Panc1 (cell line): ENCODE data around the gene ICAM2. TPM values are rescaled to one million over a fixed set of nuclear protein-coding genes. Genes with fewer than 3 reads are reported as not detected.

Source experiments
- ATAC-seq: fragments of 200-7000 bp; cut with Tn5 transposase; 2 replicates; pipeline ENCODE4 v1.9.1; 2020; ENCODE audit warnings: mild to moderate bottlenecking, moderate library complexity
- BruUV-seq: library from RNA; stranded (reverse); fragments of 400-500 nt; replicated peaks from 2 replicates; lab custom pipeline; 2021; lab: Mats Ljungman, UMichigan
- CTCF ChIA-PET: fragments of 300-600 bp; sonication (Branson Sonifier 250); formaldehyde crosslinking; loops from one replicate; lab custom pipeline; 2022; ENCODE audit warnings: antibody characterized with exemption; lab: Charles Lee
- POLR2A ChIA-PET: fragments of 300-600 bp; sonication (Branson Sonifier 250); formaldehyde crosslinking; loops from one replicate; lab custom pipeline; 2022; ENCODE audit warnings: antibody characterized with exemption; lab: Charles Lee
- DNase-seq: peaks from one replicate; pipeline ENCODE4 v3.0.0-alpha.2; 2010; ENCODE audit warnings: low read depth, low spot score
- H3K27ac ChIP-seq: 2 replicates; pipeline ENCODE4 v1.5.1; 2011; ENCODE audit warnings: mild to moderate bottlenecking, low read length, inconsistent platforms
- H3K27me3 ChIP-seq: fragments of 200-500 bp; sonication (Bioruptor generic); 2 replicates; pipeline ENCODE4 v1.6.0; 2014; ENCODE audit warnings: low read length, inconsistent platforms; ENCODE audit not compliant: control insufficient read depth, insufficient read depth
- H3K36me3 ChIP-seq: fragments of 200-500 bp; sonication (Bioruptor generic); 2 replicates; pipeline ENCODE4 v1.5.1; 2014; ENCODE audit warnings: inconsistent platforms, mild to moderate bottlenecking, low read length, moderate library complexity; ENCODE audit not compliant: control insufficient read depth, insufficient read depth
- H3K4me1 ChIP-seq: 2 replicates; pipeline ENCODE4 v1.5.1; 2011; ENCODE audit warnings: inconsistent platforms, mild to moderate bottlenecking, low read length, moderate library complexity; ENCODE audit not compliant: control insufficient read depth, insufficient read depth
- H3K4me3 ChIP-seq, 2 experiments: 2 replicates each; pipeline ENCODE4 v1.5.1; 2011 to 2012; ENCODE audit warnings: low read depth in 2 of 2, low read length in 2 of 2, mild to moderate bottlenecking in 2 of 2, inconsistent platforms in 1 of 2, moderate library complexity in 1 of 2
- H3K9me3 ChIP-seq: fragments of 200-500 bp; sonication (Bioruptor generic); 2 replicates; pipeline ENCODE4 v1.5.1; 2014; ENCODE audit warnings: low read depth, mild to moderate bottlenecking, inconsistent platforms, low read length, moderate library complexity; ENCODE audit not compliant: control insufficient read depth, insufficient read depth
- POLR2AphosphoS5 ChIP-seq: IDR thresholded peaks from 2 replicates; pipeline ENCODE4 v1.6.1; 2012; ENCODE audit warnings: mild to moderate bottlenecking, low read depth, low read length, moderate library complexity
- SIN3A ChIP-seq: IDR thresholded peaks from 2 replicates; pipeline ENCODE4 v1.6.1; 2012; ENCODE audit warnings: low read depth, mild to moderate bottlenecking, low read length, moderate library complexity, borderline replicate concordance; ENCODE audit not compliant: insufficient read depth
- TCF7L2 ChIP-seq: IDR thresholded peaks from 2 replicates; pipeline ENCODE4 v1.6.1; 2011; ENCODE audit warnings: mild to moderate bottlenecking, low read depth, low read length, inconsistent platforms
- in situ Hi-C: cut with HindIII; loops from 2 replicates; pipeline ENCODE4 v1.10.0; 2016; ENCODE audit warnings: low sequenced_read_pairs, low pct_unique_long_range_greater_than_20kb
- intact Hi-C: fragments of 100-400 bp; cut with micrococcal nuclease; formaldehyde crosslinking; loops from one replicate; pipeline ENCODE4 v1.10.0; 2022; ENCODE audit not compliant: unreplicated experiment
- total RNA-seq: library from RNA; stranded (reverse); gene quantifications from one replicate; pipeline ENCODE4 v1.2.1, GENCODE V29; 2021; ENCODE audit not compliant: unreplicated experiment
- TF ChIP-seq, protein P1 (sequence below), 2 experiments: IDR thresholded peaks; 2 replicates each; pipeline ENCODE4 v1.6.1; 2011 to 2012; ENCODE audit warnings: low read depth in 2 of 2, control low read depth in 1 of 2, low read length in 1 of 2, mild to moderate bottlenecking in 1 of 2, moderate library complexity in 1 of 2; ENCODE audit not compliant: insufficient read depth in 1 of 2
- TF ChIP-seq, protein P2 (sequence below): fragments of 450-650 bp; IDR thresholded peaks from 2 replicates; pipeline ENCODE4 v1.5.1; 2017; ENCODE audit warnings: mild to moderate bottlenecking

ICAM2 gene
- total RNA-seq, 1 experiment from 2014 or later: 0.33 TPM

DNA sequence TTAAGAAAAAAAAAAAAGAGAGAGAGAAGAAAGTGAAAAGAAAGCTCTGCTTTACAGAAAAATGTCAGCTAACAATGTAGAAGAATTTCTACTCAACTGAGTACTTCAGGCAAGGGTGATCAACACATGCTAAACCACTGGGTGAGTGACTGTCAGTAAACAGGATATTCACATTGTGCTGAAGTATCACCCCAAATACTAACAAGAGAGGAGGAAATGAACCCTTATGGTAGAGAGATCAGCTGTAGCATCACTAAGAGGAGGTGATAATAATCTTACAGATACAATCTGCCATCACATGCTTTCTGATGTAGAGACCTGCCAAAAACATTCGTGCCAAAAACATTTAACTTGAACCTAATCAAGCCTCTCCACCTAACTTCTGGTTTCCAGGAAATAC, 30.7 kb upstream of the ICAM2 start:
- DNase-seq (no peak), ATAC-seq (no peak)
- ChIA-PET CTCF (no interaction called here), POLR2A (no interaction called here)
- Histone ChIP-seq H3K36me3 (peaks cover 3% of the 10 kb centered on the region; the same call in 1 of the 2 replicates), H3K4me1 (no peaks in the 10 kb centered on the region), H3K4me3 (no peak overlapping the region), H3K27ac (no peak overlapping the region), H3K9me3 (no peaks in the 10 kb centered on the region), H3K27me3 (no peaks in the 10 kb centered on the region)
- intact Hi-C loops: no loop called here
- TSS peak; percentile 52 for BruUV-seq
- in situ Hi-C loops: no loop called here
- TF ChIP-seq, protein P1, sequence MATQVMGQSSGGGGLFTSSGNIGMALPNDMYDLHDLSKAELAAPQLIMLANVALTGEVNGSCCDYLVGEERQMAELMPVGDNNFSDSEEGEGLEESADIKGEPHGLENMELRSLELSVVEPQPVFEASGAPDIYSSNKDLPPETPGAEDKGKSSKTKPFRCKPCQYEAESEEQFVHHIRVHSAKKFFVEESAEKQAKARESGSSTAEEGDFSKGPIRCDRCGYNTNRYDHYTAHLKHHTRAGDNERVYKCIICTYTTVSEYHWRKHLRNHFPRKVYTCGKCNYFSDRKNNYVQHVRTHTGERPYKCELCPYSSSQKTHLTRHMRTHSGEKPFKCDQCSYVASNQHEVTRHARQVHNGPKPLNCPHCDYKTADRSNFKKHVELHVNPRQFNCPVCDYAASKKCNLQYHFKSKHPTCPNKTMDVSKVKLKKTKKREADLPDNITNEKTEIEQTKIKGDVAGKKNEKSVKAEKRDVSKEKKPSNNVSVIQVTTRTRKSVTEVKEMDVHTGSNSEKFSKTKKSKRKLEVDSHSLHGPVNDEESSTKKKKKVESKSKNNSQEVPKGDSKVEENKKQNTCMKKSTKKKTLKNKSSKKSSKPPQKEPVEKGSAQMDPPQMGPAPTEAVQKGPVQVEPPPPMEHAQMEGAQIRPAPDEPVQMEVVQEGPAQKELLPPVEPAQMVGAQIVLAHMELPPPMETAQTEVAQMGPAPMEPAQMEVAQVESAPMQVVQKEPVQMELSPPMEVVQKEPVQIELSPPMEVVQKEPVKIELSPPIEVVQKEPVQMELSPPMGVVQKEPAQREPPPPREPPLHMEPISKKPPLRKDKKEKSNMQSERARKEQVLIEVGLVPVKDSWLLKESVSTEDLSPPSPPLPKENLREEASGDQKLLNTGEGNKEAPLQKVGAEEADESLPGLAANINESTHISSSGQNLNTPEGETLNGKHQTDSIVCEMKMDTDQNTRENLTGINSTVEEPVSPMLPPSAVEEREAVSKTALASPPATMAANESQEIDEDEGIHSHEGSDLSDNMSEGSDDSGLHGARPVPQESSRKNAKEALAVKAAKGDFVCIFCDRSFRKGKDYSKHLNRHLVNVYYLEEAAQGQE (IDR thresholded peaks at IDR 0.05; ENCODE audit: insufficient read depth in 1 of 2, low read depth in 2 of 2, low read length in 1 of 2): no peak
- TF ChIP-seq, protein P2, sequence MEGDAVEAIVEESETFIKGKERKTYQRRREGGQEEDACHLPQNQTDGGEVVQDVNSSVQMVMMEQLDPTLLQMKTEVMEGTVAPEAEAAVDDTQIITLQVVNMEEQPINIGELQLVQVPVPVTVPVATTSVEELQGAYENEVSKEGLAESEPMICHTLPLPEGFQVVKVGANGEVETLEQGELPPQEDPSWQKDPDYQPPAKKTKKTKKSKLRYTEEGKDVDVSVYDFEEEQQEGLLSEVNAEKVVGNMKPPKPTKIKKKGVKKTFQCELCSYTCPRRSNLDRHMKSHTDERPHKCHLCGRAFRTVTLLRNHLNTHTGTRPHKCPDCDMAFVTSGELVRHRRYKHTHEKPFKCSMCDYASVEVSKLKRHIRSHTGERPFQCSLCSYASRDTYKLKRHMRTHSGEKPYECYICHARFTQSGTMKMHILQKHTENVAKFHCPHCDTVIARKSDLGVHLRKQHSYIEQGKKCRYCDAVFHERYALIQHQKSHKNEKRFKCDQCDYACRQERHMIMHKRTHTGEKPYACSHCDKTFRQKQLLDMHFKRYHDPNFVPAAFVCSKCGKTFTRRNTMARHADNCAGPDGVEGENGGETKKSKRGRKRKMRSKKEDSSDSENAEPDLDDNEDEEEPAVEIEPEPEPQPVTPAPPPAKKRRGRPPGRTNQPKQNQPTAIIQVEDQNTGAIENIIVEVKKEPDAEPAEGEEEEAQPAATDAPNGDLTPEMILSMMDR: no peak
- TF ChIP-seq TCF7L2 (no peak), POLR2AphosphoS5 (no peak), SIN3A (no peak)

DNA sequence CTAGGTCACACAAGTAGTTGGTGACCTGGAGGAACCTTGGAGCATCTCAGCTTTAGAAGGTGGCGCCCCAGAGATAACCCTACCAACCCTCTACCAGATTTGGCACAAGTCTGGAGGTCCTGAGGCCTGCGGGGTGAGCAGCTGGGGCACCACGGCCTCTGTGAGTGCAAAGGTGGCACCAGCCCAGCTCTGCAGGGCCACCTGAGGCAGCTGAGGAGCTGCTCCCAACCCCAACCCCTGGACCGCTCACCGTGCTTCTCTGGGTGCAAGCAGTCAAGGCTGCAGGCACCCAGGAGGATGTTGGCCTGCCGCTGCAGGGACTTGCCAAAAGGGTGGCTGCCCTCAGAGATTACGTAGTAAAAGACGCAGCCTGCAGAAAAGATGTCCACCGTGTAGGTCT, 28.4 kb upstream of the ICAM2 start:
- Histone ChIP-seq H3K27me3 (no peaks in the 10 kb centered on the region), H3K27ac (no peak overlapping the region), H3K9me3 (no peaks in the 10 kb centered on the region), H3K36me3 (peaks cover 3% of the 10 kb centered on the region; the same call in 1 of the 2 replicates), H3K4me1 (no peaks in the 10 kb centered on the region), H3K4me3 (no peak overlapping the region)
- BruUV-seq: no TSS peak
- DNase-seq (no peak), ATAC-seq (no peak)
- TF ChIP-seq, protein P2: no peak
- TF ChIP-seq, protein P1 (IDR thresholded peaks at IDR 0.05; ENCODE audit: insufficient read depth in 1 of 2, low read depth in 2 of 2, low read length in 1 of 2): no peak
- POLR2A ChIA-PET: no interaction called here
- CTCF ChIA-PET: no interaction called here
- in situ Hi-C loops (no loop called here), intact Hi-C loops (no loop called here)
